ENCODE results near the gene TP53TG3D.
"Not testable (repeated sequence)": the region's sequence is repeated elsewhere in the genome, so short reads cannot be mapped to it uniquely, and the experiment has no call there.

- TF ChIP-seq CTCF (IDR thresholded peaks at IDR 0.05; ENCODE audit: insufficient read depth, low read length); REST (IDR thresholded peaks at IDR 0.05; ENCODE audit: insufficient replicate concordance, low read depth); POLR2AphosphoS5 (IDR thresholded peaks at IDR 0.05; ENCODE audit: low read depth); GABPA (IDR thresholded peaks at IDR 0.05; ENCODE audit: low read depth): not testable (repeated sequence)
Measured at GRCh38 chr16:32302776-32303175, 49.7 kb downstream of the TP53TG3D start.
